IPS DF 6.9 (cell line): Measurements from ENCODE around the gene ARHGAP27.
"Not testable (repeated sequence)": the region's sequence is repeated elsewhere in the genome, so short reads cannot be mapped to it uniquely, and the experiment has no call there.

ENCODE experiments used
- DNase-seq: peaks from one replicate; pipeline ENCODE4 v3.0.0-alpha.2; 2013; ENCODE audit warnings: low read depth, low spot score
- H3K27ac ChIP-seq: one replicate; pipeline ENCODE4 v1.5.1; 2013; ENCODE audit warnings: low read length, control low read depth
- H3K27me3 ChIP-seq: 2 replicates; pipeline ENCODE4 v1.6.1; 2013; ENCODE audit warnings: mild to moderate bottlenecking, low read length; ENCODE audit not compliant: control insufficient read depth, insufficient read depth
- H3K36me3 ChIP-seq: 2 replicates; pipeline ENCODE4 v1.6.1; 2013; ENCODE audit warnings: low read length; ENCODE audit not compliant: control insufficient read depth, insufficient read depth
- H3K4me1 ChIP-seq: 2 replicates; pipeline ENCODE4 v1.6.1; 2013; ENCODE audit warnings: low read length; ENCODE audit not compliant: control insufficient read depth, insufficient read depth
- H3K4me3 ChIP-seq: 2 replicates; pipeline ENCODE4 v1.5.1; 2013; ENCODE audit warnings: mild to moderate bottlenecking, low read length
- H3K9me3 ChIP-seq: 2 replicates; pipeline ENCODE4 v1.6.1; 2013; ENCODE audit warnings: low read length, inconsistent platforms; ENCODE audit not compliant: control insufficient read depth, insufficient read depth
- WGBS: extraction: QIAGEN DNeasy Blood & Tissue Kit; methylation state at CpG from one replicate; pipeline ENCODE4 v1.1.7; 2013; ENCODE audit warnings: mixed read lengths, missing lambda C conversion rate; ENCODE audit not compliant: insufficient read length, insufficient coverage; 5-methylcytosine and 5-hydroxymethylcytosine counted together

ARHGAP27 gene

DNA sequence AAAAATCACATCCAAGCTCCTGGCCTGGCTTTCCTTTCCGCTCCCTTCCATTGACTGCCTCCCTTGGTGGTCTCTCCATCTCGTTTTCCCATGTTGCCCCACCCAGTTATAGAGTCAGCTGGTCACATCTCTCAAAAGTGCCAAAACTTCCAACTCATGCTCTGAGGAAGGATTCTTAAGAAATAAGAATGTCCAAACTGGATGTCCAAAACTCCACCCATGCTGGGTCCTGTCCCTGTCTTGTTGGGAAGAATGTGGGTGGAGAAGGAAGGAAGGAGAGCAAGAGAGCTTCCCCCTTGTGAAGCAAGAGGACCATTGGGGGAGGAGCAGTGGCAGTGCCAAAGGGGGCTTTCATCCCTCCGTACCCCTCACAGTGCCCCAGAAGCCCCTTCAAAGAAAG, 71.2 kb downstream of the ARHGAP27 start:
- DNase-seq, result no peak
- H3K36me3 ChIP-seq, result no peaks in the 10 kb centered on the region
- H3K27me3 ChIP-seq, result no peaks in the 10 kb centered on the region; the same call in 1 of the 2 replicates
- no CpG with 5 or more reads among the region's 3 CpGs for WGBS
- H3K4me1 ChIP-seq, result peaks cover 4% of the 10 kb centered on the region
- H3K27ac ChIP-seq, result no peak overlapping the region
- no peak overlapping the region for H3K4me3 ChIP-seq
- no peaks in the 10 kb centered on the region for H3K9me3 ChIP-seq

DNA sequence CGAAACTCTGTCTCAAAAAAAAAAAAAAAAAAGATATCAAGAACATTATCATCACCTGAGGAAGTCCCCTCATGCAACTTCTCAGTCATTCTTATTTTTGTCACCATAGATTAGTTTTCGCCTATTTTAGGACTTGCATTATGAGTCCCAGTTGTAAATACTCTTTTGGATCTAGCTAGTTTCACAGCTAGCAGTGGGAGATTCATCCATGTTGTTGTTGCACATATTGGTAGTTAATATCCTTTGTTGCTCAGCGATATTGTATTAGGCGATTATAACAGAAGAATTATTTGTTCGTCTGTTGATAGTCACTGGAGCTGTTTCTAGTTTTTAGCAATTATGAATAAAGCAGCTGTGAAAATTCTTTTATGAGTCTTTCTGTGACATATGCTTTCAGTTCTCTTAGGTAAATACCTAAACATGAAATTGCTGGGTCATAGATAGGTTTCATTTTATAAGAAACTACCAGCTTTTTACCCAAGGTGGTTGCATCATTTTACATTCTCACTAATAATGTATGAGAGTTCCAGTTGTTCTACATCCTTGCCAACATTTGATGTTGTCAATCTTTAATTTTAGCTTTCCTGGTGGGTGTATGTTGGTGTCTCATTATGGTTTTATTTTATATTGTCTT, 75.2 kb downstream of the ARHGAP27 start:
- H3K4me3 ChIP-seq, result no peak overlapping the region
- H3K27me3 ChIP-seq, result no peaks in the 10 kb centered on the region; the same call in 1 of the 2 replicates
- no peak for DNase-seq
- H3K27ac ChIP-seq, result no peak overlapping the region
- no peaks in the 10 kb centered on the region; the same call in 1 of the 2 replicates for H3K4me1 ChIP-seq
- no peaks in the 10 kb centered on the region for H3K9me3 ChIP-seq
- WGBS, result no CpG with 5 or more reads among the region's 5 CpGs
- no peaks in the 10 kb centered on the region for H3K36me3 ChIP-seq

DNA sequence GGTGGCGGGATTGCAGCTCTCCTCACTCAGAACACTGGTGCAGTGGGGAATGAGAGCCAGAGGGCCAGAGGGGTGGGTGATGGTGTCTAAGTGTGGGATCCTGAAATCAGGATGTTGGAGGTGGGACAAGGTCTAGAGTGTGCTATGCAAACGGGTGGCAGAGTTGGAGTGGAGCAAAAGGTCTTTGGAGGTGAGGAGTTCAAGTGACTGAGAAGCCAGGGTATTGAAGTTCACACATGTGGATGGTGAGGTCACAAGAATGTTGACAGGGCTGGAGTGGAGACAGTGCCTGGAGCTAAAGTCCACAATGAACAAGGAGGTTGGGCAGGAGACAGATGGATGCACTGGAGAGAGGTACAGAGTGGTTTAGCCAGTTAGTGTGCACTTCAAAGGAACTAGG, 77.6 kb downstream of the ARHGAP27 start:
- WGBS, result 100% methylated on average over 1 of the region's 2 CpGs
- H3K4me3 ChIP-seq, result no peak overlapping the region
- no peak overlapping the region for H3K27ac ChIP-seq
- H3K27me3 ChIP-seq, result no peaks in the 10 kb centered on the region; the same call in 1 of the 2 replicates
- H3K36me3 ChIP-seq, result no peaks in the 10 kb centered on the region
- no peaks in the 10 kb centered on the region for H3K9me3 ChIP-seq
- no peak for DNase-seq
- H3K4me1 ChIP-seq, result no peaks in the 10 kb centered on the region; the same call in 1 of the 2 replicates

DNA sequence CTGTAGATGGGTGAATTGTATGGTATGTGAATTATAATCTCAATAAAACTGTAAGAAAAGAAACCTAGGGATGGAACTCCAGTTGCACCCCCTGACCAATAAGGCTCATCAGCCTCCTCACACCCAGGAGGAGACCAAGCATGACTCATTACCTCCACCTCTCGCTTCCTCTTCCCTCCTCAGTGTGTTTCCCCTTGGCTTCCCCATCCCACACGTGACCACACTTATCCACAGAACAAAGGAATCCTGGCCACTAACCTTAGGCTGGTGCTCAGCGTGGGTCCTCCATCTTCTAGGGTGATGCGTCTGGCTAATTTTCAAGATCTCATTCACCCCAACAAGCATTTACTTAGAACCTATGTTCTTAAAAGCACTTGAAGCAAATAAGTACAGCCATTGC, 79.6 kb downstream of the ARHGAP27 start:
- DNase-seq, result no peak
- Histone ChIP-seq H3K27me3 (no peaks in the 10 kb centered on the region; the same call in 1 of the 2 replicates), H3K9me3 (no peaks in the 10 kb centered on the region), H3K4me1 (no peaks in the 10 kb centered on the region; the same call in 1 of the 2 replicates), H3K36me3 (no peaks in the 10 kb centered on the region), H3K4me3 (no peak overlapping the region), H3K27ac (no peak overlapping the region)
- no CpG with 5 or more reads among the region's 4 CpGs for WGBS

DNA sequence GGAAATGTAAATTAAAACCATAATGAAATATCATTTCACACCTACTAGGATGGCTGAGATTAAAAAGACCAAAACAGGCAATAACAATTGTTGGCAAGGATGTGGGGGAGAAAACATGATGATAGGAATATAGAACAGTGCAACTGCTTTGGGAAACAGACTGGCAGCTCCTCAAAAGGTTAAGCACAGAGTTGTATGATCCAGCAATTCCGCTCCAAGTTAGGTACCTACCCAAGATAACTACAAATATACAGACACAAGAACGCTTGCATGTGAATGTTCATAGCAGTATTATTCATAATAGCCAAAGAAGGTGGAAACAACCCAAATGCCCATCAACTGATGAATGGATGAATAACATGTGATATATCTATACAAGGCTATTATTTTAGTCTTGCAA, 80.8 kb downstream of the ARHGAP27 start:
- no peaks in the 10 kb centered on the region for H3K36me3 ChIP-seq
- no peak overlapping the region for H3K27ac ChIP-seq
- H3K9me3 ChIP-seq, result no peaks in the 10 kb centered on the region
- no peaks in the 10 kb centered on the region; the same call in 1 of the 2 replicates for H3K27me3 ChIP-seq
- no CpG with 5 or more reads among the region's 2 CpGs for WGBS
- H3K4me1 ChIP-seq, result no peaks in the 10 kb centered on the region; the same call in 1 of the 2 replicates
- no peak overlapping the region for H3K4me3 ChIP-seq
- no peak for DNase-seq

DNA sequence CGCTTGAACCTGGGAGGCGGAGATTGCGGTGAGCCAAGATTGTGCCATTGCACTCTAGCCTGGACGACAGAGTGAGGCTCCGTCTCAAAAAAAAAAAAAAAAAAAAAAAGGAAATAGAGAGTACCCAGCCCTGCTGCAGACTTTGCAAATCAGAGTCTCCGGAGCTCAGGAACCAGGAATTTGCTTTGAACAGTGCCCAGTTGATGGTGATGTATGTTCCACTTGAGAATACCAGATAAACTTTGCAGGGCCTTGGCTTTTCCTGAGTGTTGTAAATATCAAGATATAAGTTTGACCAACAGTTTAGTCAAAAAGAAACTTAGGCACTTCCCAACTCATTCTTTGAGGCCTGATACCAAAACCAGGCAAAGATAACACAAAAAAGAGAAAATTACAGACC, 85.2 kb downstream of the ARHGAP27 start:
- WGBS, result no CpG with 5 or more reads among the region's 6 CpGs
- 0 out of 2 replicates have a peak, but pooled peaks cover 2% of the 10 kb centered on the region for H3K4me1 ChIP-seq
- H3K36me3 ChIP-seq, result no peaks in the 10 kb centered on the region
- no peak overlapping the region for H3K27ac ChIP-seq
- H3K27me3 ChIP-seq, result no peaks in the 10 kb centered on the region
- H3K9me3 ChIP-seq, result no peaks in the 10 kb centered on the region
- no peak for DNase-seq
- no peak overlapping the region for H3K4me3 ChIP-seq

DNA sequence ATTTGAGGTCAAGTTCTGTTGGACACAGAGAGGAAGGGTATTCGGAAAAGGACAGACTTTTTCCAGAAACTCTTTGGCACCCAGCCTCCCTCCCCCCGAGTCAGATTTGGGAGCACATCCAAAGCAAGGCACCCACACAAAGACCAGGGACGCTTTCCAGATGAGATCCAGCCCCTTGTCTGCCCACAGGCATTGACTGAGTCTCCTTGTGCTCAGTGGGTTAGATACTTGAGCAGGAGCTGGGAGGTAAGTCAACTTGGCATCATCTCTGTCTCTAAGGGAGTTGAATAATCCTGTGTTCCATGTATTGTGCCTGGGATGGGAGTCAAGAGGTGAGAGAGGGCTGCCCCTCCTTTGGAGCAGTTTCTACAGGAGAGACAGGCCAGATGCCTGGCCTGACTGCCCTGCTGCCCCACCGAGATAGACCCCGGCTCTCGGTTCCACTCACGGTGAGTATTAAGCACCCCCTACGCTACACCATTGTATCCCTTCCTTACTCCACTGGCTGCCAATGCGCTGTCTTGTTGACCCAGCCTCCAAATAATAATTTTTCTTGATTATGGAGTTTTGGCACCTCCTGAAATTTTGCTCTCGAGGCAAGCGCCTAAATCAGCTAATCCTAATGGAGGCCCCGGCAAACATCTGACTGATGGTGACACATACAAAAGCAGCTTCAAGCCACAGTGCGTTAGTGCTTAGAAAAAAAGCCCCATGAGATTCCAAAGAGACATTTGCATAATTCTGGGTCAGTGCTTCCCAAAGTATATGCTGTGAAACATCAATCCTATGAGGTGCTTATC, 86.3 kb downstream of the ARHGAP27 start:
- H3K9me3 ChIP-seq, result no peaks in the 10 kb centered on the region
- H3K27ac ChIP-seq, result no peak overlapping the region
- no peak overlapping the region for H3K4me3 ChIP-seq
- WGBS, result no CpG with 5 or more reads among the region's 13 CpGs
- no peaks in the 10 kb centered on the region for H3K27me3 ChIP-seq
- H3K36me3 ChIP-seq, result no peaks in the 10 kb centered on the region
- DNase-seq, result no peak
- peaks cover 7% of the 10 kb centered on the region; the same call in 1 of the 2 replicates for H3K4me1 ChIP-seq

DNA sequence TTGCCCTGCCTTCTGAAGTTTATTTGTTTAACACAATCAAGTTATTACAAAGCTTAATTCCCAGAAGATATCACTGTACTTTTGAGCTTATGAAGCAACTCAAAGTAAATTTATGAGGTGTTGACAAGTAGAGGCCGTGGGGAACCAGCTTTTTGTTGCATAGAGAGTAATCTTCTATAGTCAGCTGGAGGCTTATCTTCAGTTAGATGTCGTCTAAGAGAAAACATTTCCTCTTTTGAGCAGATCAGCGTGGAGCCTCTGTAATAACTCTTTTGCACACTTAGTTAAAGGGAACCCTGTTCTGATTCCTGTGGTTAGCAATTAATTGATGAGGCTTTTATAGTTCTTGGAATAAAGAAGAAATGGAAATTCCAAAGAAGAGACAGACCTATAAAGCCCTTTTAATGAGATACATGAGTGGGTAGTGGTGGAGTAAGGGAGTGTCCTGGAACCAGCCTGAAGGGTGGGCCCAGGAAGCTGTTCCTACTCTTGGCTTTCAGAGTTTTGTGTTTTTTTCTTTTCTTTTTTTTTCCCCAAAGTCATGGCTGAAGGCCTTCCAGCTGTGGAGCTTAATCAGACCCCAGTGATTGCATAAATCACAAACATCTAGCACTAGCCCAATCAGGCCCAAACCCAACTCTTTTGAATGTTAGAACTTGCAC, 87.0 kb downstream of the ARHGAP27 start:
- Histone ChIP-seq H3K9me3 (no peaks in the 10 kb centered on the region), H3K27me3 (no peaks in the 10 kb centered on the region), H3K4me1 (peaks cover 7% of the 10 kb centered on the region; the same call in 1 of the 2 replicates), H3K27ac (no peak overlapping the region), H3K4me3 (no peak overlapping the region), H3K36me3 (no peaks in the 10 kb centered on the region)
- no CpG with 5 or more reads among the region's 3 CpGs for WGBS
- no peak for DNase-seq

DNA sequence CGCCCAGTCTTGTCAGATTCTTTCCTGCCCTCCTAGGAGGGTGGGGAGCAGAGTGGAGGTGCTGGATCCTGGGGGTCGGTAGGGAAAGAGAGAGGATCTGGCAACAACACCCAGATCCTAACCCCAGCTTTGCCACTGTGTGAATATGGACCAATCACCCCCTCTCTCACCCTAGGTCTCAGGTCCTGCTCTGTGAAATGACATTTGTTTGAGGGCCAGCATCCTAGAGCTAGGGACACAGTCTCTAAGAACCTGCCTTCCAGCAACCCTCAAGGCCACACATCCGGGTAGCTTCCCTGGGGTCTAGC, 87.5 kb downstream of the ARHGAP27 start:
- no peaks in the 10 kb centered on the region for H3K36me3 ChIP-seq
- H3K4me1 ChIP-seq, result peaks cover 7% of the 10 kb centered on the region; the same call in 1 of the 2 replicates
- no peaks in the 10 kb centered on the region for H3K27me3 ChIP-seq
- no peak for DNase-seq
- no peak overlapping the region for H3K27ac ChIP-seq
- no peak overlapping the region for H3K4me3 ChIP-seq
- no CpG with 5 or more reads among the region's 3 CpGs for WGBS
- H3K9me3 ChIP-seq, result no peaks in the 10 kb centered on the region

DNA sequence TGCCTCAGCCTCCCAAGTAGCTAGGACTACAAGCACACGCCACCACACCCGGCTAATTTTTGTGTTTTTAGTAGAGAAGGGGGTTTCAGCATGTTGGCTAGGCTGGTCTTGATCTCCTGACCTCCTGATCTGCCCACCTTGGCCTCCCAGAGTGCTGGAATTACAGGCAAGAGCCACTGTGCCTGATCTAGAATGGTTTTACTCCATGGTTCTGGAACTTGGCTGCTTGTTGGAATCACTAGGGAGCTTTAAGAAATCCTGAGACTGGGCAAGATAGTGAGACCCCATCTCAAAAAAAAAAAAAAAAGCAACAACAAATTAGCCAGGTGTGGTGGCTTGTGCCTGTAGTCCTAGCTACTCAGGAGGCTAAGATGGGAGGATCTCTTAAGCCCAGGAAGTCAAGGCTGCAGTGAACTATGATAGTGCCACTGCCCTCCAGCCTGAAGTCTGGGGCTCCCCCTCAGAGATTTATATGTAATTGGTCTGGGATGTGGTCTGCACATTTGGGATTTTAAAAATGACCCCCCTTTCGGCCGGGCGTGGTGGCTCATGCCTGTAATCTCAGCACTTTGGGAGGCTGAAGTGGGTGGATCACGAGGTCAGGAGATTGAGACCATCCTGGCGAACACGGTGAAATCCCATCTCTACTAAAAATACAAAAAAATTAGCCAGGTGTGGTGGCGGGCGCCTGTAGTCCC, 88.6 kb downstream of the ARHGAP27 start:
- not testable (repeated sequence) for H3K4me1 ChIP-seq, H3K9me3 ChIP-seq
- no CpG with 5 or more reads among the region's 10 CpGs for WGBS

More for the DNA sequence above, 88.6 kb downstream of the ARHGAP27 start:
- not testable (repeated sequence) for DNase-seq, H3K4me3 ChIP-seq, H3K36me3 ChIP-seq, H3K27me3 ChIP-seq, H3K27ac ChIP-seq
